Hepatocyte (in vitro differentiated cells): ENCODE measurements around the gene FERMT1. TPM values are rescaled to one million over a fixed set of nuclear protein-coding genes. Genes with fewer than 3 reads are reported as not detected.

ENCODE experiments used
- DNase-seq: peaks from one replicate; pipeline ENCODE4 v3.0.0-alpha.2; 2016; ENCODE audit warnings: low spot score
- H2AFZ ChIP-seq: fragments of 200-600 bp; sonication (generic); 2 replicates; pipeline ENCODE4 v1.6.0; 2016; ENCODE audit warnings: antibody characterized with exemption, mild to moderate bottlenecking
- H3K27ac ChIP-seq: fragments of 200-600 bp; sonication (generic); 2 replicates; pipeline ENCODE4 v1.5.1; 2016; ENCODE audit warnings: mild to moderate bottlenecking
- H3K27me3 ChIP-seq: fragments of 200-600 bp; sonication (generic); 2 replicates; pipeline ENCODE4 v1.6.1; 2016
- H3K36me3 ChIP-seq: fragments of 200-600 bp; sonication (generic); replicated peaks from 2 replicates; pipeline ENCODE4 v1.5.1; 2016; ENCODE audit warnings: low read depth; ENCODE audit not compliant: insufficient read depth
- H3K4me1 ChIP-seq: fragments of 200-600 bp; sonication (generic); 2 replicates; pipeline ENCODE4 v1.5.1; 2016; ENCODE audit warnings: mild to moderate bottlenecking, moderate library complexity; ENCODE audit not compliant: insufficient read depth
- H3K4me2 ChIP-seq: fragments of 200-600 bp; sonication (generic); 2 replicates; pipeline ENCODE4 v1.6.0; 2016
- H3K4me3 ChIP-seq: fragments of 200-600 bp; sonication (generic); 2 replicates; pipeline ENCODE4 v1.5.1; 2016; ENCODE audit warnings: mild to moderate bottlenecking
- H3K79me2 ChIP-seq: fragments of 200-600 bp; sonication (generic); 2 replicates; pipeline ENCODE4 v1.6.0; 2017; ENCODE audit warnings: mild to moderate bottlenecking
- H3K9me2 ChIP-seq: fragments of 200-600 bp; sonication (generic); replicated peaks from 2 replicates; pipeline ENCODE4 v1.6.0; 2017; ENCODE audit warnings: mild to moderate bottlenecking; ENCODE audit not compliant: insufficient read depth
- H3K9me3 ChIP-seq: fragments of 200-600 bp; sonication (generic); 2 replicates; pipeline ENCODE4 v1.5.1; 2016; ENCODE audit warnings: low read depth, mild to moderate bottlenecking
- H4K20me1 ChIP-seq: fragments of 200-600 bp; sonication (generic); 2 replicates; pipeline ENCODE4 v1.6.0; 2016; ENCODE audit warnings: mild to moderate bottlenecking; ENCODE audit not compliant: insufficient read depth, poor library complexity, severe bottlenecking
- CTCF ChIP-seq: fragments of 200-600 bp; sonication (generic); IDR thresholded peaks from 2 replicates; pipeline ENCODE4 v1.5.1; 2016; ENCODE audit warnings: antibody characterized with exemption, mild to moderate bottlenecking; ENCODE audit not compliant: poor library complexity
- EZH2 ChIP-seq: fragments of 200-600 bp; sonication (generic); IDR thresholded peaks from 2 replicates; pipeline ENCODE4 v1.6.1; 2016; ENCODE audit warnings: antibody characterized with exemption, mild to moderate bottlenecking, borderline replicate concordance
- EZH2phosphoT487 ChIP-seq: fragments of 200-600 bp; sonication (generic); IDR thresholded peaks from one replicate; pipeline ENCODE4 v1.6.1; 2018; ENCODE audit warnings: antibody characterized with exemption, mild to moderate bottlenecking, low read depth, moderate library complexity; ENCODE audit not compliant: unreplicated experiment, severe bottlenecking
- WGBS: methylation state at CpG from one replicate; pipeline ENCODE4 v1.1.6; 2016; ENCODE audit warnings: low lambda C conversion rate; ENCODE audit errors: missing lambda C conversion rate; 5-methylcytosine and 5-hydroxymethylcytosine counted together
- polyA plus RNA-seq: library from polyadenylated mRNA; unstranded; fragments of >200 nt; fragmentation: Nextera tagmentation; extraction: Ambion mirVana; gene quantifications from 2 replicates; pipeline ENCODE4 v1.2.1, GENCODE V29; 2016
- total RNA-seq: library from RNA; depleted of rRNA; stranded (reverse); fragments of >200 nt; gene quantifications from 2 replicates; pipeline ENCODE4 v1.2.3, GENCODE V29; 2014

FERMT1 gene
- total and polyA plus RNA-seq, 2 experiments from 2014 or later, result 3.4 to 13.9 TPM

- peaks cover 7% of the 10 kb centered on the region for H3K4me1 ChIP-seq
- no peak overlapping the region for H3K4me2 ChIP-seq
- no peak overlapping the region for H2AFZ ChIP-seq
- no peaks in the 10 kb centered on the region for H3K36me3 ChIP-seq
- H3K4me3 ChIP-seq, result no peak overlapping the region
- H3K9me3 ChIP-seq, result no peaks in the 10 kb centered on the region
- peaks cover 50% of the 10 kb centered on the region for H3K79me2 ChIP-seq
- TF ChIP-seq CTCF (no peak), EZH2phosphoT487 (no peak), EZH2 (no peak)
- no peaks in the 10 kb centered on the region for H3K27me3 ChIP-seq
- 72% methylated on average over 6 of the region's 6 CpGs for WGBS
- DNase-seq, result no peak
- H3K9me2 ChIP-seq, result no peaks in the 10 kb centered on the region
- H3K27ac ChIP-seq, result no peak overlapping the region
- H4K20me1 ChIP-seq, result peaks cover 13% of the 10 kb centered on the region
Observed at GRCh38 chr20:6030453-6031080, 92.3 kb downstream of the FERMT1 start.

GRCh38 chr20:6029538-6029937 lies 93.3 kb downstream of the FERMT1 start:
- 89% methylated on average over 6 of the region's 6 CpGs for WGBS
- Histone ChIP-seq H3K79me2 (peaks cover 55% of the 10 kb centered on the region), H2AFZ (no peak overlapping the region), H3K4me3 (no peak overlapping the region), H3K9me2 (no peaks in the 10 kb centered on the region), H3K4me1 (peaks cover 7% of the 10 kb centered on the region), H3K27me3 (no peaks in the 10 kb centered on the region), H3K9me3 (no peaks in the 10 kb centered on the region), H4K20me1 (peaks cover 13% of the 10 kb centered on the region), H3K4me2 (no peak overlapping the region), H3K27ac (no peak overlapping the region), H3K36me3 (peaks cover 3% of the 10 kb centered on the region)
- TF ChIP-seq EZH2, result no peak
- no peak for TF ChIP-seq EZH2phosphoT487
- no peak for TF ChIP-seq CTCF
- no peak for DNase-seq

GRCh38 chr20:6028818-6029217 lies 94.0 kb downstream of the FERMT1 start:
- H3K4me3 ChIP-seq, result no peak overlapping the region
- peaks cover 62% of the 10 kb centered on the region for H3K79me2 ChIP-seq
- H3K4me1 ChIP-seq, result peaks cover under 1% of the 10 kb centered on the region
- H3K9me2 ChIP-seq, result no peaks in the 10 kb centered on the region
- H3K9me3 ChIP-seq, result no peaks in the 10 kb centered on the region
- peaks cover 4% of the 10 kb centered on the region for H3K36me3 ChIP-seq
- no peak overlapping the region for H2AFZ ChIP-seq
- peaks cover 13% of the 10 kb centered on the region for H4K20me1 ChIP-seq
- no peak overlapping the region for H3K4me2 ChIP-seq
- H3K27me3 ChIP-seq, result no peaks in the 10 kb centered on the region
- TF ChIP-seq CTCF (no peak), EZH2phosphoT487 (no peak), EZH2 (no peak)
- H3K27ac ChIP-seq, result no peak overlapping the region
- DNase-seq, result no peak

- H3K79me2 ChIP-seq, result peaks cover 77% of the 10 kb centered on the region
Observed at GRCh38 chr20:6026051-6026450, 96.8 kb downstream of the FERMT1 start.

More at GRCh38 chr20:6026051-6026450, 96.8 kb downstream of the FERMT1 start:
- no peaks in the 10 kb centered on the region for H3K27me3 ChIP-seq
- peaks cover 11% of the 10 kb centered on the region for H4K20me1 ChIP-seq
- H3K9me3 ChIP-seq, result no peaks in the 10 kb centered on the region
- H3K4me1 ChIP-seq, result no peaks in the 10 kb centered on the region
- H3K27ac ChIP-seq, result no peak overlapping the region
- 95% methylated on average over 3 of the region's 3 CpGs for WGBS
- no peak overlapping the region for H3K4me2 ChIP-seq
- no peak overlapping the region for H3K4me3 ChIP-seq
- H3K9me2 ChIP-seq, result no peaks in the 10 kb centered on the region
- TF ChIP-seq EZH2phosphoT487, result no peak
- TF ChIP-seq EZH2, result no peak
- no peak for TF ChIP-seq CTCF
- DNase-seq, result no peak
- H3K36me3 ChIP-seq, result peaks cover 4% of the 10 kb centered on the region
- H2AFZ ChIP-seq, result no peak overlapping the region
